GM12872 (cell line): ENCODE data around the gene FOXP1.

Source experiments
- TF ChIP-seq, protein P1 (sequence below): IDR thresholded peaks from 3 replicates; pipeline ENCODE4 v1.5.1; 2011; ENCODE audit warnings: low read depth, mild to moderate bottlenecking, low read length, moderate library complexity; ENCODE audit not compliant: insufficient read depth

FOXP1 gene

DNA sequence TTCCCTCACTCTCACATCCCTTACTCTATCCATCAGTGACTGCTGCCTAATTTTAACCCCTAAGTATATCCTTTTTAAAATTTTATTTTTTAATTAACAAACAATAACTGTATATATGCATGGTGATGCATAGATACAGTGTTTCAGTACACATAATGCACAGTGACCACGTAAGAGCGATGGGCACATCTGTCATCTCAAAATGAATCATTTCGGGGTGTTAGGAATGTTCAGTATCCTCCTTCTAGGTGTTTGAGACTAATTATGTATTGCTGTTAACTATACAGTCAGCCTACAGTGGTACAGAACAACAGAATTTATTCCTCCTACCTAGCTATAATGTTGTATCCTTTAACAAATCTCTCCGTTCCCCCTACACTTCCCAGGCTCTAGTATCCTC is 307.0 kb downstream of the FOXP1 start:
- TF ChIP-seq, protein P1, sequence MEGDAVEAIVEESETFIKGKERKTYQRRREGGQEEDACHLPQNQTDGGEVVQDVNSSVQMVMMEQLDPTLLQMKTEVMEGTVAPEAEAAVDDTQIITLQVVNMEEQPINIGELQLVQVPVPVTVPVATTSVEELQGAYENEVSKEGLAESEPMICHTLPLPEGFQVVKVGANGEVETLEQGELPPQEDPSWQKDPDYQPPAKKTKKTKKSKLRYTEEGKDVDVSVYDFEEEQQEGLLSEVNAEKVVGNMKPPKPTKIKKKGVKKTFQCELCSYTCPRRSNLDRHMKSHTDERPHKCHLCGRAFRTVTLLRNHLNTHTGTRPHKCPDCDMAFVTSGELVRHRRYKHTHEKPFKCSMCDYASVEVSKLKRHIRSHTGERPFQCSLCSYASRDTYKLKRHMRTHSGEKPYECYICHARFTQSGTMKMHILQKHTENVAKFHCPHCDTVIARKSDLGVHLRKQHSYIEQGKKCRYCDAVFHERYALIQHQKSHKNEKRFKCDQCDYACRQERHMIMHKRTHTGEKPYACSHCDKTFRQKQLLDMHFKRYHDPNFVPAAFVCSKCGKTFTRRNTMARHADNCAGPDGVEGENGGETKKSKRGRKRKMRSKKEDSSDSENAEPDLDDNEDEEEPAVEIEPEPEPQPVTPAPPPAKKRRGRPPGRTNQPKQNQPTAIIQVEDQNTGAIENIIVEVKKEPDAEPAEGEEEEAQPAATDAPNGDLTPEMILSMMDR, result no peak

DNA sequence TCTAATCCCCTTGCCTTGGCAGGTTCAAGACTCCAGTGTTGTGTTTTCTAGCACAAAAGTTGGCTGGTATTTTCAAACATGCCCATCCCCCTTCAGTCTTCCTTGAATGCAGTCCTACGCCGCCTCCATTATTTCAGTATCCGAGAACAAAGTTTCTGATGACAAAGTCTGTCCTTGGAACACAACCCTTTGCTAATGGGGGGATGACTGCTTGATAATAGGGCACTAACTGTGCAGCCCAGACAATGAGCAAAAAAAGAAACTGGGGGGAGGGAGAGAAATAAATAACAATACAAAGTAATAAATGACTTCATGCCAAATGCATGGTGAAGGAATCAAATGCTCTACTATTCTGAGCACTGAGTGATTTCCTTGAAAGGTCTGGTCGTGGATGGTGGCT is 310.1 kb downstream of the FOXP1 start:
- TF ChIP-seq, protein P1, result no peak

DNA sequence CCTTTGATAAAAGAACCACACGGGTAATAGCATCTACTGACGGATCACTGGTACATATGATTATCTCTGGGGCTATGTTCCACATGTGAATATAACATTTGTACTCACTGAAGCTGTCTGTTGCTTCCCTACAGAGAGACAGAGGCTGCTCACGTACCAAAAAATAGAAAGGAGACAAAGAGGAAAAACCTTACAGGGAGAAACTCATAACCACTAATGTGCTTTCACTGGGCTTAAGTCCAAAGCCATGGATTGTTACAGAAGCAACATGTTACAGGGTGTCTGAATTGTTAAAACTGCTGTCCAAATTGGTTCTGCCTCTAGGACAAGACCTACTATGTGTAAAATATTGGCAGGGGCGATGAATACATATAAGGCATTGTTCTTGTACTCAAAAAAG is 311.9 kb downstream of the FOXP1 start:
- TF ChIP-seq, protein P1, result no peak

DNA sequence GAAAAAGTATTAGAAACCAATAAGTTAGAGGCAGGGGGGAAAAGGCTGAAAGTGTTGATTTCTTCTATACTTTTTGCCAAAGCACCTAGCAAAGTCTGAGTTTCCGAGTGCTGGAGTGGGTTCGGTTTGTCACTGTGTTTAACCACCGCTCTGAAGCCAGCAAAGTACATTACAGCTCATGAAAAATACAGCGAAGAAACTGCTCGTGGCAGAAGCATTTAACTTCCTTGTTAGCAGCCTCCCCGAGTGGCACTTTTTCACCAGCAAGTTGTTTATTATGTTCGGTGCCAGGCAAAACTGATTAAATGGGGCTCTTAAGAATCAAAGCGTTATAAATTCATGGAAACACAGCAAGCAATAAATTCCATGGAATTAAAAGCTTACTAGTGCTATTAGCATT is 313.6 kb downstream of the FOXP1 start:
- TF ChIP-seq, protein P1, result no peak

DNA sequence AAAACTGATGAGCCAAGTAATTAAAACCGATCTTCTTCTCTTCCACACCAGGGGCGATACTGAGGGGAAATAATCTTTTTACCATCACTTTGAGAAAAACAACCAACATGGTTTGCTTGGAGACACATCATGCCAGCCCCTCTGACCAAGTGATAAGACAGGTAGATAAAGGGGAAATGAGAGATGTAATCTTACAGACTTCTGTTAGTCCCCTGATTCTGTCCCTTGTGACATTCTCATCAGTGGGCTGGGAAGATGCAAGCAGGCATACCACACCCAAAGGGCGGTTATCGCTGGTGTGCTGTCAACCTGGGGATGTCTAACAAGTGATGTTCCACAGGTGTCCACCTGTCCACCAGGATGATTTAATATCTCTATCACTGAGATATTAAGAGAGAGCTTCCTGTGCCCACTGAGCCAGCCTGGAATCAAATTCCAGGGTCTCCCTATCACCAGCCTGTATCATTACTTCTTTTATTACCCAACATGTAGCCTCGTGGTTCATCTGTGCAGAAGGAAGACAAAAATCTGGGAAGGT is 315.0 kb downstream of the FOXP1 start:
- TF ChIP-seq, protein P1, result no peak

DNA sequence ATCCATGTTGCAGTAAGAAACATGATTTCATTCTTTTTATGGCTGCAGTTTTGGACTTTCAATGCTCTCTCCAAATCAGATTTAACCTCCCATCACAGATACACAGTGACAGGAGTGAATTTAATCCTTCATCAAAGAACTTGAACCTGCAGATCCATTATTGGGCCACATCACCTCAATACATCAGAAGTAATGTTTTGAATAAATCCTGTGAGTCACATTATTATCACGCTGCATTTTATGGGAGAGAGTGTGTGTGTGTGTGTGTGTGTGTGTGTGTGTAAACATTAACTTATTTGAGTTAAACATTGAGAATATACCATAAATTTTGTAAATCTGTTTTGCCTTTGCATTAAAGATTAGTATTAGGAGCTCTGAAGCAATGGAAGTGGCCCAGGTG is 316.7 kb downstream of the FOXP1 start:
- TF ChIP-seq, protein P1, result no peak

DNA sequence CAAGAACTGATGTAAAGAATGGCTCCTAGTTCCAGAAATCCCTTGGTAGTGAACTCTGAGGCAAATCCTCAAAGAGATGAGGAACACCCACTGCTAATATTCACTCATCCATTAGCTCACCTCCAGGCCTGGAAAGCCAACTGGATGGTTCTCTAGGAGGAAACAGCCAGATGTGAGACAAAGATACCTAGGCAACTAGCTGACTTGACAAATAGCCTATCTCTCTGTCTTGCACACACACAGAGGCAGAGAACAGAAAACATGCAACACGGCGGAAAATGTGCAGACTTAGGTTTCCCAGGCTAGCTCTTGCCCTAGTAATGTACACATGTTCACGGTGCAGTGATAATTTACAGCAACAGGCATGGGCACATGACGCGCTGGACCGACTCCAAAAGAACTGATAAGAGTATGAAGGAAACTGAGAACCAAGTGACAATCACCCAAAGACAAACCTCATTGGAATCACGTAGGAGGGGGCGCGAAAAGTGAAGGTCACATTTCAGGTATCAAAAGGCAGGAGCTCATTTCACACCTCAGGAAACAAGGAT is 318.1 kb downstream of the FOXP1 start:
- TF ChIP-seq, protein P1, result no peak
